ENCODE results near the gene MIER2.

DNA sequence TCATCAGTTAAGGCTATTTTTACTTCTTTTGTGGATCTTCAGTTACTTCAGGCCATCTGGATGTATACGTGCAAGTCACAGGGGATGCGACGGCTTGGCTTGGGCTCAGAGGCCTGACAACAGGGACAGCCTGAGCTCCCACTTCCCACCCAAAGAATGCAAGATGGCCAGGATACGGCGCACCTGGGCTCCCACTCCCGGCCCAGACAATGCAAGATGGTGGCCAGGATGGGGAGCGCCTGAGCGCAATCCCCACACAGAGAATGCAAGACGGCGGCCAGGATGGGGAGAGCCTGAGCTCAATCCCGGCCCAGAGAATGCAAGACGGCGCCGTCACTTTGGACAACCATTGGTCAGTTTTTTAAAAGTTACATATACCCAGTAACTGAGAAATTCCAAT lies 25.3 kb upstream of the MIER2 start:
- TF ChIP-seq, protein P1, sequence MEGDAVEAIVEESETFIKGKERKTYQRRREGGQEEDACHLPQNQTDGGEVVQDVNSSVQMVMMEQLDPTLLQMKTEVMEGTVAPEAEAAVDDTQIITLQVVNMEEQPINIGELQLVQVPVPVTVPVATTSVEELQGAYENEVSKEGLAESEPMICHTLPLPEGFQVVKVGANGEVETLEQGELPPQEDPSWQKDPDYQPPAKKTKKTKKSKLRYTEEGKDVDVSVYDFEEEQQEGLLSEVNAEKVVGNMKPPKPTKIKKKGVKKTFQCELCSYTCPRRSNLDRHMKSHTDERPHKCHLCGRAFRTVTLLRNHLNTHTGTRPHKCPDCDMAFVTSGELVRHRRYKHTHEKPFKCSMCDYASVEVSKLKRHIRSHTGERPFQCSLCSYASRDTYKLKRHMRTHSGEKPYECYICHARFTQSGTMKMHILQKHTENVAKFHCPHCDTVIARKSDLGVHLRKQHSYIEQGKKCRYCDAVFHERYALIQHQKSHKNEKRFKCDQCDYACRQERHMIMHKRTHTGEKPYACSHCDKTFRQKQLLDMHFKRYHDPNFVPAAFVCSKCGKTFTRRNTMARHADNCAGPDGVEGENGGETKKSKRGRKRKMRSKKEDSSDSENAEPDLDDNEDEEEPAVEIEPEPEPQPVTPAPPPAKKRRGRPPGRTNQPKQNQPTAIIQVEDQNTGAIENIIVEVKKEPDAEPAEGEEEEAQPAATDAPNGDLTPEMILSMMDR (IDR thresholded peaks at IDR 0.05) = no peak
- TF ChIP-seq POLR2A (IDR thresholded peaks at IDR 0.05) = no peak

Measured in body of pancreas (tissue), 4 donors.